MCF 10A (cell line): ENCODE data around the gene AGBL5. TPM values are rescaled to one million over a fixed set of nuclear protein-coding genes. Genes with fewer than 3 reads are reported as not detected.
A peak's percentile ranks its signal among the peaks of the same experiment; 100 is the strongest.

Source experiments
- BruUV-seq: library from RNA; stranded (reverse); fragments of 400-500 nt; replicated peaks from 2 replicates; lab custom pipeline; 2021; lab: Mats Ljungman, UMichigan
- CTCF ChIA-PET: fragments of 300-600 bp; sonication (Branson Sonifier 250); formaldehyde crosslinking; extraction: SDS; loops from one replicate; lab custom pipeline; 2021; ENCODE audit warnings: antibody characterized with exemption, inconsistent platforms; lab: Yijun Ruan, JAX
- POLR2A ChIA-PET: fragments of 300-600, 350-650 bp; sonication (Branson Sonifier 250); formaldehyde crosslinking; extraction: SDS; loops from one replicate; lab custom pipeline; 2020; ENCODE audit warnings: antibody characterized with exemption, inconsistent platforms; lab: Yijun Ruan, JAX
- DNase-seq: peaks from one replicate; pipeline ENCODE4 v3.0.0-alpha.2; 2018; ENCODE audit not compliant: unreplicated experiment
- H3K27ac Mint-ChIP-seq: one replicate; pipeline ENCODE4 v1.8.0; 2022; ENCODE audit warnings: mild to moderate bottlenecking, low read depth, mixed read lengths; ENCODE audit not compliant: unreplicated experiment
- H3K27me3 Mint-ChIP-seq: one replicate; pipeline ENCODE4 v1.8.0; 2022; ENCODE audit warnings: mixed read lengths; ENCODE audit not compliant: insufficient read depth, unreplicated experiment
- H3K36me3 Mint-ChIP-seq: one replicate; pipeline ENCODE4 v1.8.0; 2022; ENCODE audit warnings: mild to moderate bottlenecking, moderate library complexity, mixed read lengths; ENCODE audit not compliant: insufficient read depth, unreplicated experiment
- H3K4me1 Mint-ChIP-seq: one replicate; pipeline ENCODE4 v1.8.0; 2022; ENCODE audit warnings: mixed read lengths; ENCODE audit not compliant: insufficient read depth, unreplicated experiment
- H3K4me3 Mint-ChIP-seq: one replicate; pipeline ENCODE4 v1.8.0; 2022; ENCODE audit warnings: mild to moderate bottlenecking, moderate library complexity, mixed read lengths; ENCODE audit not compliant: unreplicated experiment
- H3K9me3 Mint-ChIP-seq: one replicate; pipeline ENCODE4 v1.8.0; 2022; ENCODE audit warnings: mixed read lengths; ENCODE audit not compliant: unreplicated experiment
- CTCF ChIP-seq: fragments of 200-600 bp; IDR thresholded peaks from one replicate; pipeline ENCODE4 v1.8.0; 2022; ENCODE audit warnings: antibody characterized with exemption, mild to moderate bottlenecking; ENCODE audit not compliant: unreplicated experiment
- intact Hi-C: fragments of 100-400 bp; cut with micrococcal nuclease; formaldehyde crosslinking; loops from 2 replicates; pipeline ENCODE4 v1.14.1; 2022
- total RNA-seq: library from RNA; stranded (reverse); gene quantifications from 2 replicates; pipeline ENCODE4 v1.2.3, GENCODE V29; 2022

Gene AGBL5
- total RNA-seq, 1 experiment from 2014 or later: 22.7 TPM

- Mint-ChIP-seq H3K9me3 (no peaks in the 10 kb centered on the region), H3K4me3 (no peak overlapping the region), H3K4me1 (peaks cover 15% of the 10 kb centered on the region), H3K27ac (no peak overlapping the region), H3K27me3 (no peaks in the 10 kb centered on the region), H3K36me3 (peaks cover 56% of the 10 kb centered on the region)
- ChIA-PET POLR2A (interaction anchor here (1.2 to 15.2 kb wide), 2 partner anchors 15 to 150 kb away, joined by 3 to 175 read pairs; partner anchors contain the start of gene AGBL5), CTCF (interaction anchor here (0.6 to 1.4 kb wide), 4 partner anchors 12 to 105 kb away, joined by 3 to 10 read pairs (median 4); no protein-coding TSS in a partner anchor)
- no peak for TF ChIP-seq CTCF
- BruUV-seq: no TSS peak
- DNase-seq: no peak
- intact Hi-C loops: no loop called here
Observed at GRCh38 chr2:27067385-27067784, 15.9 kb downstream of the AGBL5 start.

- no TSS peak for BruUV-seq
- CTCF ChIA-PET: interaction anchor here (0.7 kb wide), 1 partner anchor 239 kb away, joined by 3 read pairs; the partner anchor contains the start of gene UCN
- Mint-ChIP-seq H3K36me3 (peaks cover 40% of the 10 kb centered on the region), H3K9me3 (no peaks in the 10 kb centered on the region), H3K27me3 (no peaks in the 10 kb centered on the region), H3K4me3 (peak overlapping the region; percentile 92), H3K27ac (peak overlapping the region; percentile 93), H3K4me1 (peaks cover 15% of the 10 kb centered on the region)
- no peak for DNase-seq
- POLR2A ChIA-PET: interaction anchor here (15.2 kb wide), 1 partner anchor 17 kb away, joined by 175 read pairs; the partner anchor contains the start of gene AGBL5
- no peak for TF ChIP-seq CTCF
- intact Hi-C loops: no loop called here
Observed at GRCh38 chr2:27069436-27069835, 18.0 kb downstream of the AGBL5 start.

- CTCF ChIA-PET: interaction anchor here (0.7 kb wide), 2 partner anchors 14 to 613 kb away, joined by 3 to 4 read pairs; no protein-coding TSS in a partner anchor
- DNase-seq: no peak
- intact Hi-C loops: no loop called here
- H3K27me3 Mint-ChIP-seq: no peaks in the 10 kb centered on the region
- no peaks in the 10 kb centered on the region for H3K9me3 Mint-ChIP-seq
- H3K4me3 Mint-ChIP-seq: peak overlapping the region; percentile 92
- peak overlapping the region; percentile 93 for H3K27ac Mint-ChIP-seq
- POLR2A ChIA-PET: interaction anchor here (0.6 to 15.2 kb wide), 6 partner anchors 11 to 824 kb away, joined by 3 to 175 read pairs (median 5); partner anchors contain the start of gene AGBL5
- H3K4me1 Mint-ChIP-seq: peaks cover 15% of the 10 kb centered on the region
- no peak for TF ChIP-seq CTCF
- peaks cover 37% of the 10 kb centered on the region for H3K36me3 Mint-ChIP-seq
- no TSS peak for BruUV-seq
Observed at GRCh38 chr2:27069961-27070618, 18.6 kb downstream of the AGBL5 start.

GRCh38 chr2:27070653-27071276 lies 19.3 kb downstream of the AGBL5 start:
- intact Hi-C loops: no loop called here
- BruUV-seq: TSS peak; percentile 75

More at GRCh38 chr2:27070653-27071276, 19.3 kb downstream of the AGBL5 start:
- peaks cover 36% of the 10 kb centered on the region for H3K36me3 Mint-ChIP-seq
- DNase-seq: no peak
- no peaks in the 10 kb centered on the region for H3K9me3 Mint-ChIP-seq
- peaks cover 15% of the 10 kb centered on the region for H3K4me1 Mint-ChIP-seq
- TF ChIP-seq CTCF: no peak
- POLR2A ChIA-PET: interaction anchor here (0.6 to 15.2 kb wide), 20 partner anchors 11 to 824 kb away, joined by 3 to 175 read pairs (median 5); partner anchors contain the start of genes AGBL5, KHK, MPV17 and TMEM214
- peak overlapping the region; percentile 93 for H3K27ac Mint-ChIP-seq
- H3K4me3 Mint-ChIP-seq: peak overlapping the region; percentile 92
- CTCF ChIA-PET: interaction anchor here (0.6 to 1.5 kb wide), 5 partner anchors 9 to 612 kb away, joined by 3 to 4 read pairs (median 3); partner anchors contain the start of gene AGBL5
- peaks cover 1% of the 10 kb centered on the region for H3K27me3 Mint-ChIP-seq
